HG02798 (cell line): ENCODE results near the gene ERC1.
"Not testable (repeated sequence)": the region's sequence is repeated elsewhere in the genome, so short reads cannot be mapped to it uniquely, and the experiment has no call there.

ENCODE experiments used
- ATAC-seq: cut with Tn5 transposase; IDR thresholded peaks from one replicate; pipeline ENCODE4 v1.9.1; 2021; ENCODE audit warnings: mild to moderate bottlenecking; ENCODE audit not compliant: unreplicated experiment, poor library complexity

The ERC1 gene

GRCh38 chr12:1212526-1212925, 221.5 kb downstream of the ERC1 start:
- ATAC-seq: no peak

- no peak for ATAC-seq
These were observed 222.2 kb downstream of the ERC1 start for GRCh38 chr12:1213205-1213604.

GRCh38 chr12:1213618-1214205, 222.7 kb downstream of the ERC1 start:
- ATAC-seq: no peak

- ATAC-seq: no peak
These were observed 225.5 kb downstream of the ERC1 start for GRCh38 chr12:1216560-1216959.

- no peak for ATAC-seq
These were observed 226.3 kb downstream of the ERC1 start for GRCh38 chr12:1217191-1217949.

GRCh38 chr12:1218369-1218768, 227.3 kb downstream of the ERC1 start:
- ATAC-seq: no peak

GRCh38 chr12:1220127-1221092, 229.4 kb downstream of the ERC1 start:
- ATAC-seq: no peak

GRCh38 chr12:1222858-1223639, 232.0 kb downstream of the ERC1 start:
- ATAC-seq: no peak

GRCh38 chr12:1226951-1227350, 235.9 kb downstream of the ERC1 start:
- no peak for ATAC-seq

- no peak for ATAC-seq
These were observed 243.1 kb downstream of the ERC1 start for GRCh38 chr12:1234073-1234472.

- ATAC-seq: no peak
These were observed 255.6 kb downstream of the ERC1 start for GRCh38 chr12:1246637-1247036.

GRCh38 chr12:1250641-1251040, 259.6 kb downstream of the ERC1 start:
- no peak for ATAC-seq

GRCh38 chr12:1252758-1253157, 261.7 kb downstream of the ERC1 start:
- ATAC-seq: no peak

- not testable (repeated sequence) for ATAC-seq
These were observed 264.1 kb downstream of the ERC1 start for GRCh38 chr12:1255125-1255524.

GRCh38 chr12:1255854-1256253, 264.8 kb downstream of the ERC1 start:
- ATAC-seq: not testable (repeated sequence)

- ATAC-seq: no peak
These were observed 265.3 kb downstream of the ERC1 start for GRCh38 chr12:1256285-1256684.

- no peak for ATAC-seq
These were observed 266.0 kb downstream of the ERC1 start for GRCh38 chr12:1256991-1257390.

- ATAC-seq: no peak
These were observed 271.0 kb downstream of the ERC1 start for GRCh38 chr12:1262011-1262410.

GRCh38 chr12:1267243-1267642, 276.2 kb downstream of the ERC1 start:
- no peak for ATAC-seq

- no peak for ATAC-seq
These were observed 281.1 kb downstream of the ERC1 start for GRCh38 chr12:1272142-1272541.
